Upper lobe of left lung (tissue), 4 donors: ENCODE data around the gene DHX29.

ENCODE experiments used
- EP300 ChIP-seq, 4 donors: sonication (generic); formaldehyde crosslinking; IDR thresholded peaks; one replicate each; pipeline ENCODE4 v1.5.1; 2017; ENCODE audit warnings: antibody characterized with exemption in 4 of 4, control low read depth in 2 of 4
- POLR2A ChIP-seq, 4 donors: fragments of 450-650 bp; IDR thresholded peaks; one replicate each; pipeline ENCODE4 v1.5.1; 2016 to 2017; ENCODE audit warnings: antibody characterized with exemption in 4 of 4, mild to moderate bottlenecking in 2 of 4
- POLR2AphosphoS5 ChIP-seq, 2 donors: sonication (generic); formaldehyde crosslinking; IDR thresholded peaks; one replicate each; pipeline ENCODE4 v1.5.1; 2017; ENCODE audit warnings: antibody characterized with exemption in 2 of 2
- TF ChIP-seq, protein P1 (sequence below), 6 experiments: fragments of 450-650 bp in 4 of 6; fragments of 200-600 bp in 2 of 6; sonication (generic) in 2 of 6; IDR thresholded peaks; one replicate each; pipeline ENCODE4 v1.5.1; 2016 to 2019; ENCODE audit warnings: antibody characterized with exemption in 6 of 6

DNA sequence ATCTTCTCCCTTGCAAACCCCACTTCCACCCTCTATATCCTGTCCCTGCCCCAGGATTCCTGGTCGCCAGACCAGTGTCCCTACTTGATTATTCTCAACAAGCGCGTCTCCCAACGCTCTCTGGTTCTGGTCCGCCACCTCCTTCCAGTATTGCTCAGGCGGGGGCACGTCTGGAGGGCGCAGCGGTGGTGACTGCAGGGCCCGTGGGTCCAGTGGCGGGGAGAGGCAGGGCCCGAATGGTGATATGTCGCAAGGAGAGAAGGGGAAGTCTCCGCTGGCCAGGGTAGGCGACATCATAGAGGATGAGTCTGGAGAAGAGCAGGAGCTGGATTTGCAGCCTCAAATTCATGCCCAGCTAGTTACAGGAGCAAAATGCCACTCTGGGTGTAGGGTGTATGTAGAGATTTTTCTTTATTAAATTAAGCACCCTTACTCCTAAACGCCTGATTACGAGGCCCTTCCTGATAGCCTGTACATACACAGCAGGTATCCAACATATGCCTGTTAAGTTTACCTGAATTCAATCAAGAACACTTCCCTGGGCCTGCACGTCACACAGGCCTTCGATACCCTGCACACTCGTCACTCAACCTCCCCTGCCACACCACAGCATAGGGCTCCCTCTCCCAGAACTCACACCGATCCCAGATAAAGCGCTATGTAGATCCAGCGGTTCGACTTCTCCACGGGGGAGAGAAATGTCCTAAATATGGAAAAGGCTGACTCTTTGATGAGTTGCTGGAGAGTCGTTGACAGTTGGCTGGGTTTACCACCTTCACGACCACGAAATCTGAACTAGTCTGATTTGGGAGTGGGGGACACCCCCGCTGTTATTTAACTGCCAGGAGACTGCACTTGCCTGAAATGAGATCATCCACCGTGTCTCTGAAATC lies 85.2 kb downstream of the DHX29 start:
- TF ChIP-seq, protein P1, sequence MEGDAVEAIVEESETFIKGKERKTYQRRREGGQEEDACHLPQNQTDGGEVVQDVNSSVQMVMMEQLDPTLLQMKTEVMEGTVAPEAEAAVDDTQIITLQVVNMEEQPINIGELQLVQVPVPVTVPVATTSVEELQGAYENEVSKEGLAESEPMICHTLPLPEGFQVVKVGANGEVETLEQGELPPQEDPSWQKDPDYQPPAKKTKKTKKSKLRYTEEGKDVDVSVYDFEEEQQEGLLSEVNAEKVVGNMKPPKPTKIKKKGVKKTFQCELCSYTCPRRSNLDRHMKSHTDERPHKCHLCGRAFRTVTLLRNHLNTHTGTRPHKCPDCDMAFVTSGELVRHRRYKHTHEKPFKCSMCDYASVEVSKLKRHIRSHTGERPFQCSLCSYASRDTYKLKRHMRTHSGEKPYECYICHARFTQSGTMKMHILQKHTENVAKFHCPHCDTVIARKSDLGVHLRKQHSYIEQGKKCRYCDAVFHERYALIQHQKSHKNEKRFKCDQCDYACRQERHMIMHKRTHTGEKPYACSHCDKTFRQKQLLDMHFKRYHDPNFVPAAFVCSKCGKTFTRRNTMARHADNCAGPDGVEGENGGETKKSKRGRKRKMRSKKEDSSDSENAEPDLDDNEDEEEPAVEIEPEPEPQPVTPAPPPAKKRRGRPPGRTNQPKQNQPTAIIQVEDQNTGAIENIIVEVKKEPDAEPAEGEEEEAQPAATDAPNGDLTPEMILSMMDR (IDR thresholded peaks at IDR 0.05): no peak
- TF ChIP-seq POLR2AphosphoS5 (IDR thresholded peaks at IDR 0.05) (no peak), POLR2A (IDR thresholded peaks at IDR 0.05) (no peak), EP300 (IDR thresholded peaks at IDR 0.05) (no peak)
